ENCODE results near the gene GNA14. TPM values are rescaled to one million over a fixed set of nuclear protein-coding genes. Genes with fewer than 3 reads are reported as not detected.

The GNA14 gene
- total RNA-seq, 1 donor from 2014 or later: 11.0 TPM

GRCh38 chr9:77507212-77507961, 140.7 kb downstream of the GNA14 start:
- TF ChIP-seq POLR2AphosphoS5 (IDR thresholded peaks at IDR 0.05; ENCODE audit: insufficient read depth in 1 of 2, low read depth in 1 of 2) (peak in 1 of 2 donors; percentile 63), POLR2A (IDR thresholded peaks at IDR 0.05) (no peak)
- Histone ChIP-seq H3K27me3 (no peaks in the 10 kb centered on the region), H3K36me3 (no peaks in the 10 kb centered on the region), H3K9me3 (no peaks in the 10 kb centered on the region), H3K27ac (peak overlapping the region; percentile 48), H3K4me3 (no peak overlapping the region), H3K4me1 (peaks cover 12% of the 10 kb centered on the region)
- DNase-seq (ENCODE audit: extremely low spot score in 2 of 2): no peak
- intact Hi-C loops (cut with DNase I): no loop called here

DNA sequence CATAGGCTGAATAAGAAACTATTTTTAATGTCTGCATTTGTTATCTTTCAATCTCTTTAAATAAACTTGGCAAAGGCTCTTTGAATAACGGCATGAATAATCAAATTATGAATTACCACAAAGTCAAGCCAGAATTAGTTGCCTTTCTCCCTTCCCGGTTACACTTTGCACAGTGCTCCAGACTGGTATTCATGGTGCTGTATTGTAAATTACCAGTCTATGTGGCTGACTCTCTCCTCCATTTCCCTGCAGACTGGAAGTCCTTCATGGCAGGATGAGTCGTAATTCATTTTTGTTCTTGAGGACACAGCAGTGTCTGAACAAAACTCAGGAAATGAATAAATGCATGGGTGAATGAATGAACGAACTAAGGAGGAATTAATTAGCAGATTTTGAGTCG, 142.9 kb downstream of the GNA14 start:
- H3K9me3 ChIP-seq: no peaks in the 10 kb centered on the region
- DNase-seq (ENCODE audit: extremely low spot score in 2 of 2): no peak
- no peak overlapping the region for H3K27ac ChIP-seq
- intact Hi-C loops (cut with DNase I): no loop called here
- H3K4me1 ChIP-seq: peaks cover 12% of the 10 kb centered on the region
- H3K36me3 ChIP-seq: no peaks in the 10 kb centered on the region
- TF ChIP-seq POLR2AphosphoS5 (IDR thresholded peaks at IDR 0.05; ENCODE audit: insufficient read depth in 1 of 2, low read depth in 1 of 2) (no peak), POLR2A (IDR thresholded peaks at IDR 0.05) (no peak), CTCF (IDR thresholded peaks at IDR 0.05) (no peak)
- H3K27me3 ChIP-seq: no peaks in the 10 kb centered on the region
- no peak overlapping the region for H3K4me3 ChIP-seq

DNA sequence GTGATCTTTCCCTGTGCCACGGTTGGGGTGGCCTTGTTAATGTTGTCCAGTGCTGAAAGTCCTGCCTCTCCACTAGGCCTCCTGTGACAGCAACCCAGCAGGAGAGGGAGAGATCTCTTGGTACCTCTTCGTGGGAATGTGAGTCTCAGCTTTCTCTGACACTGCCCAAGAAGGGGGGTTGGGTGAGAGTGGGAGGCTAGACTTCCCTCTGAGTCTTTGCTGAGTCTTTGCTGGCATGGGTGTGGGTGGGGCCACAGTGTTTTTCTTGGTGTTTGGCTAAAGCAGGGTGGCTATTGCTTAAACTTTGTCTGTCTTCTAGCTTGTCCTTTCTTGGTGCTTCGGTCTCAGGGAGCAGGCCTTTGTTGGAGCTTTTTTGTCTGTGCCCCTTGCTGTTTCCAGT, 145.6 kb downstream of the GNA14 start:
- H3K27me3 ChIP-seq: no peaks in the 10 kb centered on the region
- peaks cover 15% of the 10 kb centered on the region for H3K4me1 ChIP-seq
- H3K36me3 ChIP-seq: no peaks in the 10 kb centered on the region
- intact Hi-C loops (cut with DNase I): no loop called here
- no peak for DNase-seq (ENCODE audit: extremely low spot score in 2 of 2)
- no peak overlapping the region for H3K4me3 ChIP-seq
- no peaks in the 10 kb centered on the region for H3K9me3 ChIP-seq
- TF ChIP-seq CTCF (IDR thresholded peaks at IDR 0.05): no peak
- TF ChIP-seq POLR2A (IDR thresholded peaks at IDR 0.05): no peak
- no peak for TF ChIP-seq POLR2AphosphoS5 (IDR thresholded peaks at IDR 0.05; ENCODE audit: insufficient read depth in 1 of 2, low read depth in 1 of 2)
- no peak overlapping the region for H3K27ac ChIP-seq

DNA sequence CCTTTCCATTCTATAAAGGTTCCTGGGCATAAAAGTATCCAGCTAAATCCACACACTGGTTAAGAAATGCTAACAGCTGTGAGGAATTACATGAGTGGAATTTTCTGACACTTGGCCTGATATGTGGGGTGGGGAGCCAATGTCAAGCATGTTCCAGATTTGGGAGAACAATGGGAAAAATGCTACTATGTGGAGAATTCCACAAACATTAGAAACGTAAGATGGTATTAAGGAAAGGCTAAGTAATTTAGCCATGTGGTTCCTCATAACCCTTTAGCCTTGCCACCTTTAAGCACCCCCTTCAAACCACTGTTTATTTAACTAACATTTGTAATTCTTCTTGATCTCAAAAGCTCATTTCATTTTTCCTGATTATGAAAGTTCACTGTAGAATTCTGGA, 149.2 kb downstream of the GNA14 start:
- Histone ChIP-seq H3K36me3 (no peaks in the 10 kb centered on the region), H3K9me3 (no peaks in the 10 kb centered on the region), H3K27me3 (no peaks in the 10 kb centered on the region), H3K4me1 (peaks cover 31% of the 10 kb centered on the region), H3K4me3 (no peak overlapping the region), H3K27ac (no peak overlapping the region)
- no peak for DNase-seq (ENCODE audit: extremely low spot score in 2 of 2)
- intact Hi-C loops (cut with DNase I): no loop called here
- no peak for TF ChIP-seq POLR2AphosphoS5 (IDR thresholded peaks at IDR 0.05; ENCODE audit: insufficient read depth in 1 of 2, low read depth in 1 of 2)
- no peak for TF ChIP-seq CTCF (IDR thresholded peaks at IDR 0.05)
- no peak for TF ChIP-seq POLR2A (IDR thresholded peaks at IDR 0.05)

DNA sequence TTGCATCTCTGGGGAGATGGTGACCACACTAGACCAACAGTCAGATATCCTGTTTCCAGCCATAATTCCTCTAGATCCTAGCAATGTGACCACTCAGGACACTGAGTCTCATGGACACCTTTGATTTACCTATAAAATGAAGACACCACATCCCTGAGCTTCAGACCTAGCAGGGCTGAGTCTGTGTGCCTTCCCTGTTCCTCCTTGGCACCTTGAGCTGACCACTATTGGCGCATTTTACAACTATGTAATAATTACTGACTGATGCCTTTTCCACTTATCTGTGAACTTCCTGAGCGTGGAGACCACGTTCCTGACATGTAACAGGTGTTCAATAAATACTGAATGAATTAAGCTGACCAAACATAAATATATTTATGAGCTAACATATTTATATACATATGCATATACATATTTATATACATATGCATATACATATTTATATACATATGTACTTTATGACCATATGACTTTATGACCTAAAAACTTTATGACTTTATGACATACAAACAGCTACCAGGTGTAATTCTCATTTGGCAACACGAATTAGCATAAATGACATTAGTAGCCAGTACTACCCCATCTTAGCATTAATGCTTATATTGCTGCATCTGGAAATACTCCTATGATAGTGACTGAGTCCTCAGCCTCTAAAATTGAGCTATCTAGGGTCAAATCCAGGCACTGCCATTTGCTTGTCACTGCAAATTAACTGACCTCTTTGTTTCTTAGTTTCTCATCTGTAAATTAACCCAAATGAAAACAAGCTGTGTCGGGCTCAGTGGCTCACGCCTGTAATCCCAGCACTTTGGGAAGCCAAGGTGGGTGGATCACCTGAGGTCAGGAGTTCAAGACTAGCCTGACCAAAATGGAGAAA, 150.6 kb downstream of the GNA14 start:
- TF ChIP-seq POLR2A (IDR thresholded peaks at IDR 0.05): no peak
- no peak for TF ChIP-seq CTCF (IDR thresholded peaks at IDR 0.05)
- TF ChIP-seq POLR2AphosphoS5 (IDR thresholded peaks at IDR 0.05; ENCODE audit: insufficient read depth in 1 of 2, low read depth in 1 of 2): no peak
- intact Hi-C loops (cut with DNase I): no loop called here
- Histone ChIP-seq H3K4me3 (no peak overlapping the region), H3K9me3 (no peaks in the 10 kb centered on the region), H3K36me3 (no peaks in the 10 kb centered on the region), H3K27ac (no peak overlapping the region), H3K4me1 (peaks cover 31% of the 10 kb centered on the region), H3K27me3 (no peaks in the 10 kb centered on the region)
- no peak for DNase-seq (ENCODE audit: extremely low spot score in 2 of 2)
